ENCODE data around the gene TRPT1.

- TF ChIP-seq CTCF (conservative IDR thresholded peaks at IDR 0.05; ENCODE audit: low read length) (no peak), EZH2phosphoT487 (IDR thresholded peaks at IDR 0.05; ENCODE audit: borderline replicate concordance, low read depth, low read length) (no peak)
Measured at GRCh38 chr11:64201543-64201942, 24.4 kb downstream of the TRPT1 start.
